ENCODE measurements around the gene TCF3.

DNA sequence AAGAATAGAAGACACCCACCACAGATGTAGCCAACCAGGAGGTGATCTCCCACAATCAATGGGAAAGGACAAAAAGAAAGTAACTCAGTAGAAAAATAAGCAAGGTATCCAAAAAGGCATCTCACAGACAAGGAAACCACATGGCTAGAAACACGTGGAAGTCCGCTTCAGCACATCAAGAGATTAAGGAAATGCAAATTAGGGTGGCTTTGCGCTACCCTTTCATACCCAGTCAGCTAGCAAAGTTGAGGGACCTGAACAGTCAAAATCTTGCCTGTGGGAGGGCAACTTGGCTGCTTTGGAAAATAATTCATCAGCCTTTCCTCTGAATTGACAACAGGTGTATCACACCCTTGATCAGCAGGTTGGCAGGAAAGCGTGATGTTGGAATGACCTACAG lies 35.5 kb downstream of the TCF3 start:
- TF ChIP-seq, protein P1, sequence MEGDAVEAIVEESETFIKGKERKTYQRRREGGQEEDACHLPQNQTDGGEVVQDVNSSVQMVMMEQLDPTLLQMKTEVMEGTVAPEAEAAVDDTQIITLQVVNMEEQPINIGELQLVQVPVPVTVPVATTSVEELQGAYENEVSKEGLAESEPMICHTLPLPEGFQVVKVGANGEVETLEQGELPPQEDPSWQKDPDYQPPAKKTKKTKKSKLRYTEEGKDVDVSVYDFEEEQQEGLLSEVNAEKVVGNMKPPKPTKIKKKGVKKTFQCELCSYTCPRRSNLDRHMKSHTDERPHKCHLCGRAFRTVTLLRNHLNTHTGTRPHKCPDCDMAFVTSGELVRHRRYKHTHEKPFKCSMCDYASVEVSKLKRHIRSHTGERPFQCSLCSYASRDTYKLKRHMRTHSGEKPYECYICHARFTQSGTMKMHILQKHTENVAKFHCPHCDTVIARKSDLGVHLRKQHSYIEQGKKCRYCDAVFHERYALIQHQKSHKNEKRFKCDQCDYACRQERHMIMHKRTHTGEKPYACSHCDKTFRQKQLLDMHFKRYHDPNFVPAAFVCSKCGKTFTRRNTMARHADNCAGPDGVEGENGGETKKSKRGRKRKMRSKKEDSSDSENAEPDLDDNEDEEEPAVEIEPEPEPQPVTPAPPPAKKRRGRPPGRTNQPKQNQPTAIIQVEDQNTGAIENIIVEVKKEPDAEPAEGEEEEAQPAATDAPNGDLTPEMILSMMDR (optimal IDR thresholded peaks at IDR 0.05 in 1 of 3, IDR thresholded peaks at IDR 0.05 in 1 of 3, conservative IDR thresholded peaks at IDR 0.05 in 1 of 3; ENCODE audit: extremely low read depth in 1 of 3, insufficient read depth in 2 of 3, low read length in 3 of 3): no peak
- no peak for TF ChIP-seq EZH2 (IDR thresholded peaks at IDR 0.05; ENCODE audit: low read length)

Measured in keratinocyte (primary cell).